ENCODE measurements around the gene YBX1. TPM values are rescaled to one million over a fixed set of nuclear protein-coding genes. Genes with fewer than 3 reads are reported as not detected.

YBX1 gene
- total RNA-seq, 4 donors from 2014 or later: 861 to 1,251 (median 1,022) TPM

GRCh38 chr1:42730988-42731387 is 48.8 kb downstream of the YBX1 start:
- Histone ChIP-seq H3K4me1 (no peaks in the 10 kb centered on the region), H3K36me3 (no peaks in the 10 kb centered on the region)

DNA sequence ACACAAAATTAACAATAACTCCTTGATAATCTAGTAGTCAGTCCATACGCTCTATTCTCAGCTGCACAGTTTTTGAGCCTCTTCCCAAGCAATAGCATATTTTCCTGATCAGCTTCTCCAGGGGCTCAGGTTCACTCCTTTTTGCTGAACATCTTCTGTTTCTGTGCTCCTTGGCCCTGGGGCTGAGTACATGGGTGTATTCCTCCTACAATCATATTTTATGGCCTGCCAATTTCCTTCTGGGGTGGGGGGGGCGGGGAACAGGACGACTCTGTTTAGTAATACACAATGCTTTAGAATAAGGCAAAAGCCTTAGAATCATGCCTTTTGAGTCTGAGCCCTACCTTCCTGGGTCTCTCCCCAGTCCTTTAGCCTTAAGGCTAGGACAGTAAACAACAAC is 49.4 kb downstream of the YBX1 start:
- DNase-seq (no peak), ATAC-seq (no peak)
- no peaks in the 10 kb centered on the region for H3K36me3 ChIP-seq
- H3K27ac ChIP-seq: no peak overlapping the region
- no peak for TF ChIP-seq CTCF (IDR thresholded peaks at IDR 0.05 in 4 of 5, conservative IDR thresholded peaks at IDR 0.05 in 1 of 5)
- TF ChIP-seq POLR2A (IDR thresholded peaks at IDR 0.05): no peak
- H3K9me3 ChIP-seq: no peaks in the 10 kb centered on the region
- H3K4me3 ChIP-seq: no peak overlapping the region
- H3K27me3 ChIP-seq: no peaks in the 10 kb centered on the region
- H3K4me1 ChIP-seq: no peaks in the 10 kb centered on the region
- intact Hi-C loops (cut with DNase I; ENCODE audit: low total_unique reads) (no loop called here), in situ Hi-C loops (cut with MboI; ENCODE audit: low sequenced_read_pairs in 4 of 4) (loop anchor here in 1 of 4 donors (25.0 kb wide), 2 partner anchors 169 to 594 kb away; no protein-coding TSS in a partner anchor)

More at GRCh38 chr1:42730988-42731387, 48.8 kb downstream of the YBX1 start:
- H3K27ac ChIP-seq: no peak overlapping the region
- intact Hi-C loops (cut with DNase I; ENCODE audit: low total_unique reads): no loop called here
- in situ Hi-C loops (cut with MboI; ENCODE audit: low sequenced_read_pairs in 4 of 4): loop anchor here in 1 of 4 donors (25.0 kb wide), 2 partner anchors 169 to 594 kb away; no protein-coding TSS in a partner anchor
- no peak for TF ChIP-seq CTCF (IDR thresholded peaks at IDR 0.05 in 4 of 5, conservative IDR thresholded peaks at IDR 0.05 in 1 of 5)
- DNase-seq (no peak), ATAC-seq (no peak)
- H3K9me3 ChIP-seq: no peaks in the 10 kb centered on the region
- no peaks in the 10 kb centered on the region for H3K27me3 ChIP-seq
- no peak overlapping the region for H3K4me3 ChIP-seq

GRCh38 chr1:42732126-42732680 is 50.0 kb downstream of the YBX1 start:
- TF ChIP-seq POLR2A (IDR thresholded peaks at IDR 0.05) (no peak), CTCF (IDR thresholded peaks at IDR 0.05 in 4 of 5, conservative IDR thresholded peaks at IDR 0.05 in 1 of 5) (no peak)
- intact Hi-C loops (cut with DNase I; ENCODE audit: low total_unique reads): no loop called here
- no peaks in the 10 kb centered on the region for H3K9me3 ChIP-seq
- no peak overlapping the region for H3K27ac ChIP-seq
- H3K36me3 ChIP-seq: no peaks in the 10 kb centered on the region
- H3K27me3 ChIP-seq: no peaks in the 10 kb centered on the region
- DNase-seq (no peak), ATAC-seq (no peak)
- no peaks in the 10 kb centered on the region for H3K4me1 ChIP-seq
- in situ Hi-C loops (cut with MboI; ENCODE audit: low sequenced_read_pairs in 4 of 4): loop anchor here in 1 of 4 donors (25.0 kb wide), 2 partner anchors 170 to 595 kb away; no protein-coding TSS in a partner anchor
- H3K4me3 ChIP-seq: no peak overlapping the region

DNA sequence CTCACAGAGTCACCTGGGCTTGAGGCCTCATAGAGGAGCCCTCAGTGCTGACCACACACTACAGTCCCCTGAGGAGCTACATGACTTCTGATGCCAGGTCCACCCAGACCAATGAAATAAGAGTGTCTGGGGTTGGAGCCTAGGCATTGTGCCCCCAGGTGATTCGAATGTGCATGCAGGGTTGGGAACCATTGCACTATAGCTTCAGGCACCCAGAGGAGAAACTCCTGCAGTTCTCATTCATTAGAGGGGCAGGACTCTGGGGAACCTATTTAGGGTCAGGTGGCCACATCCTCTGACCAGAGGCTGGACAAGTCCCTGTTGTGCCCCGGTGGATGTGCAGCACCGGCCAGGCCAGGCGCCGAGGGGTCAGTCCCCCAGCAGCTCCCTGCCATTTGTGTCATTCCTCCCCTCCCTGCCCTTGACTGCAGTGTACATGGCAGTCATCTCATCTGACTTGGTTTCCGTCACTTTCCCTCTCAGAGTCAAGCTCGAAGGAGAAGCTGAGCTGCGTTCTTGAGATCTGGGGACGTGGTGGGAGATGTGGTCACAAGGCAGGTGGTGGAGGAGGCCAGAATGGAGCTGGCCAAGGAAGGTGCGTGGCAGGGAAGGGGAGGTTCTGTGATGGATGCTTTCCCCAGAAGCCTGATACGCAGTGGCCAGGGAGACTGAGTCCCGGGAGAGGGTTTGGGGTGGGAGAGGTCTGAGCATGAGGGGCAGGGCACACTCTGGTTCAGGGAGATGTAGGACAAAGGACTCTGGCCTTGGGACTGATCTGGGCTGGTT is 51.4 kb downstream of the YBX1 start:
- H3K36me3 ChIP-seq: no peaks in the 10 kb centered on the region
- no peak overlapping the region for H3K4me3 ChIP-seq
- no peaks in the 10 kb centered on the region for H3K9me3 ChIP-seq
- DNase-seq (no peak), ATAC-seq (no peak)
- in situ Hi-C loops (cut with MboI; ENCODE audit: low sequenced_read_pairs in 4 of 4): loop anchor here in 1 of 4 donors (25.0 kb wide), 2 partner anchors 171 to 596 kb away; no protein-coding TSS in a partner anchor
- intact Hi-C loops (cut with DNase I; ENCODE audit: low total_unique reads): no loop called here
- H3K27ac ChIP-seq: no peak overlapping the region
- H3K27me3 ChIP-seq: no peaks in the 10 kb centered on the region
- no peaks in the 10 kb centered on the region for H3K4me1 ChIP-seq
- TF ChIP-seq CTCF (IDR thresholded peaks at IDR 0.05 in 4 of 5, conservative IDR thresholded peaks at IDR 0.05 in 1 of 5) (no peak), POLR2A (IDR thresholded peaks at IDR 0.05) (no peak)
